IPS-20b (cell line): ENCODE results near the gene PLK5.

ENCODE experiments used
- H3K27ac ChIP-seq: one replicate; pipeline ENCODE4 v1.5.1; 2013; ENCODE audit warnings: low read length
- H3K27me3 ChIP-seq: 2 replicates; pipeline ENCODE4 v1.6.1; 2013; ENCODE audit warnings: mild to moderate bottlenecking, low read length, inconsistent platforms; ENCODE audit not compliant: insufficient read depth
- H3K36me3 ChIP-seq: 2 replicates; pipeline ENCODE4 v1.6.1; 2013; ENCODE audit warnings: low read depth, mild to moderate bottlenecking, inconsistent platforms, low read length, moderate library complexity; ENCODE audit not compliant: insufficient read depth
- H3K4me1 ChIP-seq: 2 replicates; pipeline ENCODE4 v1.6.1; 2013; ENCODE audit warnings: mild to moderate bottlenecking, control low read depth, inconsistent platforms, low read length, moderate library complexity; ENCODE audit not compliant: insufficient read depth
- H3K4me3 ChIP-seq: 2 replicates; pipeline ENCODE4 v1.5.1; 2013; ENCODE audit warnings: mild to moderate bottlenecking, low read length, inconsistent platforms
- H3K9ac ChIP-seq: 2 replicates; pipeline ENCODE4 v1.6.1; 2013; ENCODE audit warnings: low read depth, mild to moderate bottlenecking, inconsistent platforms, low read length, moderate library complexity
- H3K9me3 ChIP-seq: 2 replicates; pipeline ENCODE4 v1.6.1; 2013; ENCODE audit warnings: mild to moderate bottlenecking, low read depth, low read length, inconsistent platforms; ENCODE audit not compliant: insufficient read depth

The PLK5 gene

GRCh38 chr19:1486720-1487575 lies 36.9 kb upstream of the PLK5 start:
- H3K4me3 ChIP-seq = no peak overlapping the region
- no peaks in the 10 kb centered on the region; the same call in 1 of the 2 replicates for H3K4me1 ChIP-seq
- H3K27ac ChIP-seq = no peak overlapping the region
- no peak overlapping the region for H3K9ac ChIP-seq
- H3K27me3 ChIP-seq = peaks cover 9% of the 10 kb centered on the region
- no peaks in the 10 kb centered on the region for H3K9me3 ChIP-seq
- H3K36me3 ChIP-seq = no peaks in the 10 kb centered on the region

- Histone ChIP-seq H3K36me3 (no peaks in the 10 kb centered on the region), H3K9ac (no peak overlapping the region), H3K9me3 (no peaks in the 10 kb centered on the region), H3K4me3 (no peak overlapping the region), H3K4me1 (no peaks in the 10 kb centered on the region; the same call in 1 of the 2 replicates), H3K27me3 (peaks cover 17% of the 10 kb centered on the region), H3K27ac (no peak overlapping the region)
Measured at GRCh38 chr19:1487576-1488281, 36.1 kb upstream of the PLK5 start.

- Histone ChIP-seq H3K9ac (no peak overlapping the region), H3K4me3 (no peak overlapping the region), H3K27ac (no peak overlapping the region), H3K4me1 (no peaks in the 10 kb centered on the region; the same call in 1 of the 2 replicates), H3K9me3 (no peaks in the 10 kb centered on the region), H3K27me3 (peaks cover 22% of the 10 kb centered on the region), H3K36me3 (no peaks in the 10 kb centered on the region)
Measured at GRCh38 chr19:1488282-1488601, 35.6 kb upstream of the PLK5 start.

GRCh38 chr19:1489463-1490310 lies 34.2 kb upstream of the PLK5 start:
- H3K4me3 ChIP-seq = peak overlapping the region; percentile 89
- H3K27ac ChIP-seq = no peak overlapping the region
- H3K9ac ChIP-seq = peak overlapping the region; percentile 75; the same call in 1 of the 2 replicates
- no peaks in the 10 kb centered on the region for H3K36me3 ChIP-seq
- H3K9me3 ChIP-seq = no peaks in the 10 kb centered on the region
- H3K4me1 ChIP-seq = no peaks in the 10 kb centered on the region; the same call in 1 of the 2 replicates
- peaks cover 25% of the 10 kb centered on the region for H3K27me3 ChIP-seq

- no peaks in the 10 kb centered on the region for H3K36me3 ChIP-seq
- H3K9ac ChIP-seq = peak within 1 kb of the TSS; percentile 75; the same call in 1 of the 2 replicates
- H3K27me3 ChIP-seq = peaks cover 25% of the 10 kb centered on the region
- peak within 1 kb of the TSS; percentile 89 for H3K4me3 ChIP-seq
- no peaks in the 10 kb centered on the region; the same call in 1 of the 2 replicates for H3K4me1 ChIP-seq
- H3K27ac ChIP-seq = no peak within 1 kb of the TSS
- H3K9me3 ChIP-seq = no peaks in the 10 kb centered on the region
Measured at GRCh38 chr19:1490311-1491113, 33.4 kb upstream of the PLK5 start, which contains the start of gene PCSK4. Gene PCSK4, minus strand, starts transcription at chr19:1490350. Its CDS starts 4 bp downstream, at chr19:1490346.

GRCh38 chr19:1491114-1491848 lies 32.6 kb upstream of the PLK5 start, which contains the start of gene REEP6:
Gene REEP6, plus strand, starts transcription at chr19:1491181. Its CDS starts 89 bp downstream, at chr19:1491270.
- H3K27ac ChIP-seq = no peak within 1 kb of the TSS
- H3K9ac ChIP-seq = peak within 1 kb of the TSS; percentile 75; the same call in 1 of the 2 replicates
- no peaks in the 10 kb centered on the region; the same call in 1 of the 2 replicates for H3K4me1 ChIP-seq
- H3K4me3 ChIP-seq = peak within 1 kb of the TSS; percentile 89
- no peaks in the 10 kb centered on the region for H3K36me3 ChIP-seq
- H3K27me3 ChIP-seq = peaks cover 25% of the 10 kb centered on the region
- no peaks in the 10 kb centered on the region for H3K9me3 ChIP-seq

GRCh38 chr19:1491849-1492170 lies 32.1 kb upstream of the PLK5 start:
- no peaks in the 10 kb centered on the region; the same call in 1 of the 2 replicates for H3K4me1 ChIP-seq
- no peak overlapping the region for H3K9ac ChIP-seq

GRCh38 chr19:1492474-1493006 lies 31.3 kb upstream of the PLK5 start:
- Histone ChIP-seq H3K4me3 (no peak overlapping the region), H3K4me1 (no peaks in the 10 kb centered on the region; the same call in 1 of the 2 replicates), H3K9ac (no peak overlapping the region), H3K27me3 (peaks cover 25% of the 10 kb centered on the region), H3K9me3 (no peaks in the 10 kb centered on the region), H3K27ac (no peak overlapping the region), H3K36me3 (no peaks in the 10 kb centered on the region)

More at GRCh38 chr19:1491849-1492170, 32.1 kb upstream of the PLK5 start:
- Histone ChIP-seq H3K4me3 (peak overlapping the region; percentile 58; the same call in 1 of the 2 replicates), H3K36me3 (no peaks in the 10 kb centered on the region), H3K27me3 (peaks cover 25% of the 10 kb centered on the region), H3K27ac (no peak overlapping the region), H3K9me3 (no peaks in the 10 kb centered on the region)

GRCh38 chr19:1494115-1494815 lies 29.6 kb upstream of the PLK5 start:
- Histone ChIP-seq H3K36me3 (no peaks in the 10 kb centered on the region), H3K9ac (no peak overlapping the region), H3K9me3 (no peaks in the 10 kb centered on the region)

More at GRCh38 chr19:1494115-1494815, 29.6 kb upstream of the PLK5 start:
- Histone ChIP-seq H3K27ac (no peak overlapping the region), H3K4me1 (no peaks in the 10 kb centered on the region; the same call in 1 of the 2 replicates), H3K27me3 (peaks cover 25% of the 10 kb centered on the region), H3K4me3 (no peak overlapping the region)
